Activated T-helper 2 cell treated with anti-CD3 and anti-CD28 coated beads, Interferon-gamma antibody, Interleukin-2, Interleukin-4, amounts not matched to agents 10 μg/mL and 5 μg/mL and 100 μg/mL, durations not matched to agents 14 hours and 24 hours and 36 hours (primary cell): ENCODE data around the gene STPG4. TPM values are rescaled to one million over a fixed set of nuclear protein-coding genes. Genes with fewer than 3 reads are reported as not detected.

Source experiments
- DNase-seq: peaks from one replicate; pipeline ENCODE4 v3.0.0; 2021; ENCODE audit warnings: low spot score
- H3K27ac Mint-ChIP-seq: one replicate; pipeline ENCODE4 v1.8.0; 2021; ENCODE audit warnings: mixed read lengths
- H3K27me3 Mint-ChIP-seq: one replicate; pipeline ENCODE4 v1.8.0; 2021; ENCODE audit warnings: low read depth, mixed read lengths
- H3K36me3 Mint-ChIP-seq: one replicate; pipeline ENCODE4 v1.8.0; 2021; ENCODE audit warnings: low read depth, mixed read lengths
- H3K4me1 Mint-ChIP-seq: one replicate; pipeline ENCODE4 v1.8.0; 2021; ENCODE audit warnings: low read depth, mixed read lengths
- H3K4me3 Mint-ChIP-seq: one replicate; pipeline ENCODE4 v1.8.0; 2021; ENCODE audit warnings: low read depth, mild to moderate bottlenecking, moderate library complexity, mixed read lengths
- H3K9me3 Mint-ChIP-seq: one replicate; pipeline ENCODE4 v1.8.0; 2021; ENCODE audit warnings: mixed read lengths
- intact Hi-C: fragments of 100-400 bp; cut with micrococcal nuclease; formaldehyde crosslinking; loops from one replicate; pipeline ENCODE4 v1.15.1; 2023
- total RNA-seq: library from RNA; stranded (reverse); gene quantifications from 2 replicates; pipeline ENCODE4 v1.2.3, GENCODE V29; 2022

The STPG4 gene
- total RNA-seq, 1 donor from 2014 or later = not detected

DNA sequence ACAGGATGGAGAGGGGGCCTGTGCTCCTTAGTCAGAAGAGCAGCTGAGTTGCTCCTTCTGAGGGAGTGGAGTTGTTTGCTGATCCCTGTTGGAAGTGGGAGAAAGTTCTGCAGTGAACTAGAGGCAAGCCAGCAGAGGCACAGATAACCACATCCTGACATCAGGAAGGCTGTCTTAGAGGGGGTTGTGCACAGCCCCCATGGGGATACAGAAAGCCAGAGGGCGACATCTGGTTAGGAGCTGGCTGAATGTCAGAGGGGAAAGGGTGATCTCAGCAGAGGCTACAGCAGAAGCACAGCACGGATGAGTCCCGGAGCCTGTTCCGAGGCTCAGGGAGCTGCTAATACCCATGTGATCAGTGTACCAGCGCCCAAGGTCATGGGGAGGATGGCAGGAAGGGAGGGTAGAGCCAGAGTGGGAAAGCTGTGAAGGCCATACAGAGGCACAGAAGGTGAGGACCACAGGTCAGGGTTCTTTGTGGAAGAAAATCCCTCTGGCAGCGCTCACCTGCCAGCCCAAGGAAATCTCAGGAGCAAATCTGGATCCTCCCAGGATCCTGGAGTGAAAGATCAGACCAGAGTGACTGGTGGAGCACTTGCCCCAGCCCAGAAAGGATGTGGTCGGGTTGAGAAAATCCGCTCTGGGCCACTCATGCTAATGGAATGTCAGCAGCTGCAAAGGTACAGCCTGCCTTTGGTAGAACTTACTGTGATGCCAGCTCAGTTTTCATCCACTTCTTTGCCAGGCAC, 111.8 kb downstream of the STPG4 start:
- no peak for DNase-seq
- Mint-ChIP-seq H3K4me1 (peaks cover 9% of the 10 kb centered on the region), H3K27me3 (no peaks in the 10 kb centered on the region), H3K4me3 (no peak overlapping the region), H3K9me3 (no peaks in the 10 kb centered on the region), H3K27ac (no peak overlapping the region), H3K36me3 (peaks cover 49% of the 10 kb centered on the region)
- intact Hi-C loops = no loop called here

DNA sequence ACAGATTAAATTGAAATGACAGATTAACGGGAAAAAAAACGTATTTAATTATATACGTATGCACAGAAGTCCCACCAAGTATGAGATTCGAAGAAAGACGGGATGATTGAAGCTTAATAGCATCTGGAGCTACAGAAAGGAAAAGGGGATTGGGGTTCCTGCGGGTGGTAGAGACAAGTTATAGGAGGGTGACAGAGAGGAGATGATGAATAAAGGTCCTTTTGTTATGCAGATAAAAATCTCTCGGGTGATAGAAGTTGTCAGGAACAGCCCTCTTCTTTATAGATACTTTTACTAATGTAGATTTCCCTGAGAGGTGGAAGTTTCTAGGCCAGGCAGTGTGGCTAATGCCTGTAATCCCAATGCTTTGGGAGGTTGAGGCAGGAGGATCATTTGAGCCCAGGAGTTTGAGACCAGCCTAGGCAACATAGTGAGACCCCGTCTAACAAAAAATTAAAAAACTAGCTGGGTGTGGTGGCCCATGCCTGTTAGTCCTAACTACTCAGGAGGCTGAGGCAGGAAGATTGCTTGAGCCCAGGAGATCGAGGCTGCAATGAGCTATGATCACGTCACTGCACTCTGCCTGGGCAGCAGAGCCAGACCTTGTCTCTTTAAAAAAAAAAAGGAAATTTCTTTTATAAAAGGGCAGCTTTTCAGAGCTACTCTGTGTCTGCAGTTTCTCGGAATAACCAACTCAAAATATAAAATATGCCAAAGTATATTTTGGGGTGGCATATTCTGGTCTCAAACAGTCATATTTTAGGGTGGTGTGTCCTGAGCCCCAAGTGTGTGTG, 113.0 kb downstream of the STPG4 start:
- H3K27me3 Mint-ChIP-seq = no peaks in the 10 kb centered on the region
- intact Hi-C loops = no loop called here
- H3K36me3 Mint-ChIP-seq = peaks cover 47% of the 10 kb centered on the region
- H3K4me3 Mint-ChIP-seq = no peak overlapping the region
- no peak for DNase-seq
- H3K27ac Mint-ChIP-seq = peak overlapping the region; percentile 72
- no peaks in the 10 kb centered on the region for H3K9me3 Mint-ChIP-seq
- H3K4me1 Mint-ChIP-seq = peaks cover 9% of the 10 kb centered on the region

DNA sequence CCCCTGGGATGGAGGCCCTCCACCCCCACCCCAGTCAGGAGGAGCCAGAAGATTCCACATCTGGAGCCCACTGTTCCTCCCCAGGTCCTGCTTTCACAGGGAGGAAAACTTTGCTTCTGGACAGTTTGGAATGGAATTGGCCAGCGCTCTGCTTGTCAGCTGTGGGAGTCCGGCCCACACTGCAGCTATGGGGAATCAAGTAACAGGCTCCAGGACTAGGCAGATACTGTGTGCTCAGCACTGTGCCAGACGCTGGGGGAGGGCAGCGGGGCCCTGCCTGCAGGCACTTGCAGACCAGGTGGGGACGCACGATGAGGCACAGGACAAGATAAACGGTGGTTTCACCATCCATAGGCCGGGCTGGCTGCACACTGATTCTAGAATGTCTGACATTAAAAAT, 114.0 kb downstream of the STPG4 start:
- peaks cover 55% of the 10 kb centered on the region for H3K36me3 Mint-ChIP-seq
- H3K4me3 Mint-ChIP-seq = no peak overlapping the region
- peaks cover 9% of the 10 kb centered on the region for H3K4me1 Mint-ChIP-seq
- intact Hi-C loops = no loop called here
- no peaks in the 10 kb centered on the region for H3K9me3 Mint-ChIP-seq
- DNase-seq = no peak
- H3K27ac Mint-ChIP-seq = no peak overlapping the region
- no peaks in the 10 kb centered on the region for H3K27me3 Mint-ChIP-seq

DNA sequence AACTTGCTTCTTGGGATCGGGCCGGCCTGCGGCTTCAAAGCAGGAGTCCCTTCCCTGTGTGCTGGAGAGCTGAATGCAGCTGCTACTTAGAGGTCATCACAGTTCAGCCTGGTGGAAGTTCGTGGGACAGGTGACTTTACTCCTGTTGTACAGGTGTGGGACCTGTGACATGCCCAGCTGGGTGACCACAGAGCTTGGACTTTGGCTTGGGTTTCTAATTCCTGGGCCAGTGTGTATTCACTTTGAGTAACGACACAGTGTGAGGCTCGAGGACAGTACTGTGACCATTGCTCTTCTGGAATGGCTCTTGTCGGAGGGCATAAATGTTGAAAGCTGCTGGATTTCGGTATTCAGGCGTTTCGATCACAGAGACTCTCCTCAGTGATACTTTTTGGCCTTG, 114.5 kb downstream of the STPG4 start:
- no peak for DNase-seq
- no peak overlapping the region for H3K4me3 Mint-ChIP-seq
- H3K9me3 Mint-ChIP-seq = no peaks in the 10 kb centered on the region
- peaks cover 9% of the 10 kb centered on the region for H3K4me1 Mint-ChIP-seq
- H3K27ac Mint-ChIP-seq = no peak overlapping the region
- no peaks in the 10 kb centered on the region for H3K27me3 Mint-ChIP-seq
- H3K36me3 Mint-ChIP-seq = peaks cover 53% of the 10 kb centered on the region
- intact Hi-C loops = no loop called here

DNA sequence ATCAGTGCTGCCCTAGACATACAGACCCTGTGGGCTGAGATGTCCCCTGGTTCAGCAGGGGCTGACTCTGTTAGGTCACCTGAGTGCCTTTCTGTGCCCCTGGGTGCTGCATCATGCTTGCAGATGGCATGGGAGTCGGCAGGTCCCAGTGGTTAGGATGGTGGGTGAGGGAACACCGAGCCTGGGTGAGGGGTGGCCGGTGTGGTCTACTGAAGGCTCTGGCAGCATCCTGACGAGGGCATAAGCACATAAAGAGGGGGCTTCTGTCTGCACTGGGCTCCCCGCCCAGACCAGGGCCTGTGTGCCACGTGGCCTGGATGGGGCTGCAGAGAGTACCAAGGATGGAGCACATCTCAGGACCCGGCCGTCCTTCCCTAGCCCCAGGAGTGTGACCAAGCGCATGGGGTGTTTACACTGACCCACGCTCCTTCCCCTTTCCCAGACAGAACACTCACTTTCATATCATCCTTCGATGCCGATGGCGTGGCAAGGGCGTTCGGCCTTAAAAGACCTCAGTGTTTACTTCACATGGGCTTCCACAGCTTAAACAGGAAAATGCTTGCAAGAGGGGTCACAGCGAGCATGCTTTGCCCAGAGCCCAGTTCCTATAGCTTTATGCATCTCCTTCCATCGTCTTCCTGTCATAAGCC, 115.1 kb downstream of the STPG4 start:
- H3K27ac Mint-ChIP-seq = no peak overlapping the region
- no peak for DNase-seq
- intact Hi-C loops = no loop called here
- H3K36me3 Mint-ChIP-seq = peaks cover 52% of the 10 kb centered on the region
- no peak overlapping the region for H3K4me3 Mint-ChIP-seq
- peaks cover 12% of the 10 kb centered on the region for H3K4me1 Mint-ChIP-seq
- no peaks in the 10 kb centered on the region for H3K27me3 Mint-ChIP-seq
- H3K9me3 Mint-ChIP-seq = no peaks in the 10 kb centered on the region

DNA sequence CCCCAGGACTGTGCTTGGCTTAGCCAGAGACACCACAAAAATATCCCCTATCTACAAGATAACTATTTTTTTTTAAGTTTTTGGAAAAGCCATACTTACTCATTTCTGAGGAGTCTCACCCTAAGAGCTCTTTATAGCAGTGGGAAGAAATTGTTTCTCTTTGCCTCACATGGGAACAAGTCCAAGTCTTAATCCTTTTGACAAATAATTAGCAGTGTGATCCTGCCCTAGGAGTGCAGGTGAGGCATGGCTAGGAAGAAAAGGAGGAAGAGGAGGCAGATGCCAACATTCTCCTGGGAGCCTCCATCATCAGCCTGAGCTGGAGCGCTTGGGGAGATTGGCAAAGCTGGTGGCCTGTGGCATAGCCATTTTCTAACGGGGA, 115.6 kb downstream of the STPG4 start:
- intact Hi-C loops = no loop called here
- Mint-ChIP-seq H3K4me3 (no peak overlapping the region), H3K9me3 (no peaks in the 10 kb centered on the region), H3K36me3 (peaks cover 55% of the 10 kb centered on the region), H3K27ac (peak overlapping the region; percentile 86), H3K27me3 (no peaks in the 10 kb centered on the region), H3K4me1 (peaks cover 12% of the 10 kb centered on the region)
- DNase-seq = no peak

DNA sequence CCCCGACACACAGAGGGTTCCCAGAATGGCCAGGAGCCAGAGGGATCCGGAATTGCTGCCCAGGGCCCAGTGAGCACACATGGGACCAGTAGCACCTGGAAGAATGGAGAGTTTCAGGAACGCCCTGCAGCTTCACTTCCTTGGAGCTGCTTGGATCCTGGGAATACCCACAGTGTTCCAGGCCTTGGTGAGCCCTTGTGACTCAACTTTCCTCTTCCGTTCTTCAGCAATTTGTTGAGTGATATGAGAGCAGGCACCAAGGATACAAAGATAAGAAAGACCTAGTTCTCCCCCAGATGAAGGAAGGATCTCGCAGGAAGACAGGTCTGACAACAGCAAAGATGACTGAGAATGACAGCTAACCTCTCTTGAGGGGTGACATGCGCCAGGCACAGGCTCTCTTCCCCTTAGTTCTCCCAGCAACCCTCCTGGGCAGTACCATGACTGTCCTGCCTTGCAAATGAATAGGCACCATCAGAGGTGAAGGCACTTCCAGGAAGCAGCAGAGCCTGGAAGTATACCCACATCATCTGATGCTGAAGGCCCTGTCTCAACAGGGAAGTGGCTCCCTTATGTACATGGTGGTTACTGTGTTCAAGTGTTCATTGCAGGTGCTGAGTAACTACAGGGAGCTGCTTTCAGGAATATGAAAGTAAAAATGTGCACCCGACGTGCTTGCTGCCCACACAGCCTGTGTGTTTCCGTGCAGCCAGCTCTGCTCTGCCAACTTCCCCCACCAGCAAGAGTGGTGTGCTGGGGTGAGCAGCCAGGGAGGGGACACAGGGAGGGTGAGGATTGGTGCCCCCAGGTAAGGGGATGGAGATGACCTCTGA, 116.2 kb downstream of the STPG4 start:
- peak overlapping the region; percentile 86 for H3K27ac Mint-ChIP-seq
- peaks cover 49% of the 10 kb centered on the region for H3K36me3 Mint-ChIP-seq
- intact Hi-C loops = no loop called here
- peak; percentile 14 for DNase-seq
- H3K27me3 Mint-ChIP-seq = no peaks in the 10 kb centered on the region
- H3K4me3 Mint-ChIP-seq = peak overlapping the region; percentile 38
- H3K9me3 Mint-ChIP-seq = no peaks in the 10 kb centered on the region
- peaks cover 12% of the 10 kb centered on the region for H3K4me1 Mint-ChIP-seq

DNA sequence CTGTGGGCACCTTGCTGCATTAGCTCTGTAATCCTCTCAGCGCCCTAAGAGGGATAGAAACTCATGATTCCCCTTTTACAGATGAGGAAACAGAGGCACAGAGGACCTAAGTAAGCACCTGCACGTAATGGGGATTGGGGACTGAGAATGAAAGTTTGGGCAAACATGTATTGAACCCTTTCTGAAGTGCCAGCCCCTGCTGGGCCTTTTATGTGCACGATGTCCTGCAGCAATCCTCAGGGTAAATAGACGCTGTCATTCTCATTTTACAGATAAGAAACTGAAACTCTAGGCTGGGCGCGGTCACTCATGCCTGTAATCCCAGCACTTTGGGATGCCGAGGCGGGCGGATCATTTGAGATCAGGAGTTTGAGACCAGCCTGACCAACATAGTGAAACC, 117.4 kb downstream of the STPG4 start:
- no peak overlapping the region for H3K4me3 Mint-ChIP-seq
- no peak overlapping the region for H3K27ac Mint-ChIP-seq
- no peaks in the 10 kb centered on the region for H3K27me3 Mint-ChIP-seq
- intact Hi-C loops = no loop called here
- DNase-seq = no peak
- H3K4me1 Mint-ChIP-seq = peaks cover 12% of the 10 kb centered on the region
- H3K36me3 Mint-ChIP-seq = peaks cover 48% of the 10 kb centered on the region
- no peaks in the 10 kb centered on the region for H3K9me3 Mint-ChIP-seq

Other genes with a start within 250 kb of the STPG4 start
- gene MCFD2, start 239.5 kb downstream of the STPG4 start, total RNA-seq = 45.2 and 46.0 TPM in 2 replicates
- gene TTC7A, start 214.1 kb downstream of the STPG4 start, total RNA-seq = 75.2 and 75.5 TPM in 2 replicates
- 434 and 435 TPM in 2 replicates for gene CALM2, start 21.2 kb upstream of the STPG4 start, total RNA-seq
- 0.11 and 0.51 TPM in 2 replicates for gene EPCAM, start 214.0 kb upstream of the STPG4 start, total RNA-seq
- gene MSH2, start 247.8 kb upstream of the STPG4 start, total RNA-seq = 66.2 and 66.7 TPM in 2 replicates